Liver (tissue), 9 donors: ENCODE measurements around the gene MGP. TPM values are rescaled to one million over a fixed set of nuclear protein-coding genes. Genes with fewer than 3 reads are reported as not detected.

Experiments
- DNase-seq: peaks from one replicate; pipeline ENCODE4 v3.0.0-alpha.2; 2017; ENCODE audit warnings: low spot score
- H3K27ac ChIP-seq, 2 donors: one replicate each; pipeline ENCODE4 v1.7.0; 2013; ENCODE audit warnings: inconsistent platforms in 2 of 2, low read length in 2 of 2, control low read depth in 1 of 2, low read depth in 1 of 2, mild to moderate bottlenecking in 1 of 2
- H3K27me3 ChIP-seq, 4 donors: one replicate each; pipeline versions ENCODE4 v1.6.1 to v1.7.0; 2013; ENCODE audit warnings: low read length in 3 of 4, inconsistent platforms in 1 of 4, mild to moderate bottlenecking in 1 of 4, moderate library complexity in 1 of 4; ENCODE audit not compliant: control insufficient read depth in 4 of 4, insufficient read depth in 4 of 4
- H3K36me3 ChIP-seq, 4 donors: one replicate each; pipeline versions ENCODE4 v1.6.1 to v1.7.0; 2013; ENCODE audit warnings: low read length in 3 of 4, mild to moderate bottlenecking in 3 of 4, low read depth in 1 of 4, moderate library complexity in 1 of 4; ENCODE audit not compliant: control insufficient read depth in 4 of 4, insufficient read depth in 3 of 4
- H3K4me1 ChIP-seq, 4 donors: one replicate each; pipeline versions ENCODE4 v1.6.1 to v1.7.0; 2013; ENCODE audit warnings: low read length in 3 of 4, mild to moderate bottlenecking in 3 of 4, moderate library complexity in 1 of 4; ENCODE audit not compliant: control insufficient read depth in 4 of 4, insufficient read depth in 4 of 4
- H3K4me3 ChIP-seq, 3 donors: one replicate each; pipeline versions ENCODE4 v1.6.1 to v1.7.0; 2013; ENCODE audit warnings: low read length in 3 of 3, control low read depth in 1 of 3, low read depth in 1 of 3, mild to moderate bottlenecking in 1 of 3
- H3K9ac ChIP-seq, 2 donors: one replicate each; pipeline ENCODE4 v1.7.0; 2013; ENCODE audit warnings: low read length in 2 of 2, mild to moderate bottlenecking in 2 of 2, moderate library complexity in 2 of 2, control low read depth in 1 of 2, low read depth in 1 of 2
- H3K9me3 ChIP-seq, 4 donors: one replicate each; pipeline versions ENCODE4 v1.6.1 to v1.7.0; 2013; ENCODE audit warnings: low read length in 3 of 4; ENCODE audit not compliant: control insufficient read depth in 4 of 4
- FOXA1 ChIP-seq: IDR thresholded peaks from 2 replicates; pipeline ENCODE4 v1.6.1; 2016; ENCODE audit warnings: antibody characterized with exemption
- FOXA2 ChIP-seq: IDR thresholded peaks from 2 replicates; pipeline ENCODE4 v1.6.1; 2016; ENCODE audit warnings: antibody characterized with exemption
- GABPA ChIP-seq, 2 donors: IDR thresholded peaks in 1 of 2; conservative IDR thresholded peaks in 1 of 2; 2 replicates each; pipeline ENCODE4 v1.6.1; 2016; ENCODE audit warnings: antibody characterized with exemption in 2 of 2, mild to moderate bottlenecking in 1 of 2, moderate library complexity in 1 of 2
- HNF4A ChIP-seq, 2 donors: conservative IDR thresholded peaks; 2 replicates each; pipeline ENCODE4 v1.6.1; 2016; ENCODE audit warnings: antibody characterized with exemption in 2 of 2, mild to moderate bottlenecking in 2 of 2
- HNF4G ChIP-seq: IDR thresholded peaks from 2 replicates; pipeline ENCODE4 v1.6.1; 2016; ENCODE audit warnings: antibody characterized with exemption
- JUND ChIP-seq, 2 donors: IDR thresholded peaks; 2 replicates each; pipeline ENCODE4 v1.6.1; 2016; ENCODE audit warnings: antibody characterized with exemption in 2 of 2
- NR2F2 ChIP-seq: IDR thresholded peaks from 2 replicates; pipeline ENCODE4 v1.6.1; 2016; ENCODE audit warnings: antibody characterized with exemption
- RAD21 ChIP-seq, 2 donors: IDR thresholded peaks; 2 replicates each; pipeline ENCODE4 v1.6.1; 2016; ENCODE audit warnings: antibody characterized with exemption in 2 of 2, mild to moderate bottlenecking in 2 of 2
- RXRA ChIP-seq, 2 donors: IDR thresholded peaks; 2 replicates each; pipeline ENCODE4 v1.6.1; 2017 to 2018; ENCODE audit warnings: antibody characterized with exemption in 2 of 2, mild to moderate bottlenecking in 1 of 2
- TAF1 ChIP-seq: conservative IDR thresholded peaks from 2 replicates; pipeline ENCODE4 v1.6.1; 2016; ENCODE audit warnings: antibody characterized with exemption, mild to moderate bottlenecking
- YY1 ChIP-seq: IDR thresholded peaks from 2 replicates; pipeline ENCODE4 v1.6.1; 2016; ENCODE audit warnings: antibody characterized with exemption, mild to moderate bottlenecking
- WGBS: extraction: QIAGEN DNeasy Blood & Tissue Kit; methylation state at CpG from one replicate; pipeline ENCODE4 v1.1.7; 2013; 5-methylcytosine and 5-hydroxymethylcytosine counted together
- polyA plus RNA-seq, 2 donors: library from polyadenylated mRNA; stranded (reverse) in 1 of 2; unstranded in 1 of 2; fragments of 200-250 nt in 1 of 2; fragments of >200 nt in 1 of 2; fragmentation: Nextera tagmentation in 1 of 2; extraction: Ambion mirVana in 1 of 2; gene quantifications; one replicate each; pipeline versions ENCODE4 v1.2.1 to v1.2.3, GENCODE V29; 2013 to 2015
- total RNA-seq, 2 donors: library from RNA; depleted of rRNA; stranded (reverse); fragments of >200 nt; gene quantifications; one replicate each; pipeline ENCODE4 v1.2.3, GENCODE V29; 2014
- TF ChIP-seq, protein P1 (sequence below): IDR thresholded peaks from 2 replicates; pipeline ENCODE4 v1.6.1; 2016; ENCODE audit warnings: antibody characterized with exemption, mild to moderate bottlenecking
- TF ChIP-seq, protein P2 (sequence below): IDR thresholded peaks from 2 replicates; pipeline ENCODE4 v1.6.1; 2016; ENCODE audit warnings: antibody characterized with exemption
- TF ChIP-seq, protein P3 (sequence below): IDR thresholded peaks from 2 replicates; pipeline ENCODE4 v1.6.1; 2016; ENCODE audit warnings: antibody characterized with exemption
- TF ChIP-seq, protein P4 (sequence below): fragments of 150-350 bp; IDR thresholded peaks from 2 replicates; pipeline ENCODE4 v1.5.1; 2017; ENCODE audit warnings: improper control_type of control experiment, low read depth, low read length; ENCODE audit not compliant: missing input control
- TF ChIP-seq, protein P5 (sequence below): IDR thresholded peaks from 2 replicates; pipeline ENCODE4 v1.6.1; 2016; ENCODE audit warnings: antibody characterized with exemption
- donor health status: healthy.
- donor health status: healthy.
- donor health status: healthy.
- donor health status: healthy.
- donor health status: healthy.

Gene MGP
- total and polyA plus RNA-seq, 4 donors = 0.98 to 20.7 (median 11.0) TPM

DNA sequence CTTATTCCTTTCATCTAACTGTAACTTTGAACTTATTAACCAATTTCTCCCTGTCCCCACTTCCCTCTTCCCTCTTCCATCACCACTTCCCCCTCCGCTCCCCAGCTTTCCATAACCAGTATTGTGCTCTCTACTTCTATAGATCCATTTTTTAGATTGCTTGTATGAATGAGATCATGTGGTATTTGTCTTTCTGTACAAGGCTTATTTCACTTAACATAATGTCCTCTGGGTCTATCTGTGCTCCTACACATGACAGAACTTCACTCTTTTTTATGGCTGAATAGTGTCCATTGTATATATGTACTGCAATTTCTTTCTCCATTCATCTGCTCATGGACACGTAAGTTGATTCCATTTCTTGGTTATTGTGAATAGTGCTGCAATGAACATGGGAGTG, 38.3 kb upstream of the MGP start:
- WGBS = 93% methylated on average over 2 of the region's 2 CpGs
- no peak overlapping the region for H3K4me3 ChIP-seq

DNA sequence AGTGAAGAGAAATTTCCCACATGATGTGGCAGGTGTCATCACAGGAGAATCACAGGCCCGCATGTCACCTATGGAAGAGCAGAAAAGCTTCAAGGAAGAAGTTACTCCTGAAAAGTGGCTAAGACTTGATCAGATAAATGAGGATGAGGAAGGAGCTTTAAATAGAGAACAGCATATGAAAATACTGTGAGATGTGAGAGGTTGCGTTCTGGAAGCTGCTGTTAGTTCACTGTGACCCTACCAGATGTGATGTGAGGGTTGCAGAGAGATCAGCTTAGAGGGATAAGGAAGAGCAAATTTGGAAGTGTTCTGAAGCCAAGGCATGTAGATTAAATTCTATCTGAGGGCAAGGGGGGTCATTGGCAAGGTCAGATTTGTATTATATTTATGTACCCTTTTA, 35.6 kb upstream of the MGP start:
- Histone ChIP-seq H3K27ac (no peak overlapping the region), H3K9me3 (no peaks in the 10 kb centered on the region), H3K4me1 (no peaks in the 10 kb centered on the region), H3K27me3 (no peaks in the 10 kb centered on the region), H3K4me3 (no peak overlapping the region), H3K36me3 (no peaks in the 10 kb centered on the region), H3K9ac (no peak overlapping the region)
- no peak for DNase-seq
- no peak for TF ChIP-seq FOXA2
- no peak for TF ChIP-seq FOXA1
- TF ChIP-seq, protein P1, sequence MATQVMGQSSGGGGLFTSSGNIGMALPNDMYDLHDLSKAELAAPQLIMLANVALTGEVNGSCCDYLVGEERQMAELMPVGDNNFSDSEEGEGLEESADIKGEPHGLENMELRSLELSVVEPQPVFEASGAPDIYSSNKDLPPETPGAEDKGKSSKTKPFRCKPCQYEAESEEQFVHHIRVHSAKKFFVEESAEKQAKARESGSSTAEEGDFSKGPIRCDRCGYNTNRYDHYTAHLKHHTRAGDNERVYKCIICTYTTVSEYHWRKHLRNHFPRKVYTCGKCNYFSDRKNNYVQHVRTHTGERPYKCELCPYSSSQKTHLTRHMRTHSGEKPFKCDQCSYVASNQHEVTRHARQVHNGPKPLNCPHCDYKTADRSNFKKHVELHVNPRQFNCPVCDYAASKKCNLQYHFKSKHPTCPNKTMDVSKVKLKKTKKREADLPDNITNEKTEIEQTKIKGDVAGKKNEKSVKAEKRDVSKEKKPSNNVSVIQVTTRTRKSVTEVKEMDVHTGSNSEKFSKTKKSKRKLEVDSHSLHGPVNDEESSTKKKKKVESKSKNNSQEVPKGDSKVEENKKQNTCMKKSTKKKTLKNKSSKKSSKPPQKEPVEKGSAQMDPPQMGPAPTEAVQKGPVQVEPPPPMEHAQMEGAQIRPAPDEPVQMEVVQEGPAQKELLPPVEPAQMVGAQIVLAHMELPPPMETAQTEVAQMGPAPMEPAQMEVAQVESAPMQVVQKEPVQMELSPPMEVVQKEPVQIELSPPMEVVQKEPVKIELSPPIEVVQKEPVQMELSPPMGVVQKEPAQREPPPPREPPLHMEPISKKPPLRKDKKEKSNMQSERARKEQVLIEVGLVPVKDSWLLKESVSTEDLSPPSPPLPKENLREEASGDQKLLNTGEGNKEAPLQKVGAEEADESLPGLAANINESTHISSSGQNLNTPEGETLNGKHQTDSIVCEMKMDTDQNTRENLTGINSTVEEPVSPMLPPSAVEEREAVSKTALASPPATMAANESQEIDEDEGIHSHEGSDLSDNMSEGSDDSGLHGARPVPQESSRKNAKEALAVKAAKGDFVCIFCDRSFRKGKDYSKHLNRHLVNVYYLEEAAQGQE = no peak
- TF ChIP-seq, protein P2, sequence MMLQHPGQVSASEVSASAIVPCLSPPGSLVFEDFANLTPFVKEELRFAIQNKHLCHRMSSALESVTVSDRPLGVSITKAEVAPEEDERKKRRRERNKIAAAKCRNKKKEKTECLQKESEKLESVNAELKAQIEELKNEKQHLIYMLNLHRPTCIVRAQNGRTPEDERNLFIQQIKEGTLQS = no peak
- TF ChIP-seq HNF4A (conservative IDR thresholded peaks at IDR 0.05) = no peak
- TF ChIP-seq TAF1 = no peak
- TF ChIP-seq RAD21 (IDR thresholded peaks at IDR 0.05) = no peak
- no peak for TF ChIP-seq YY1
- TF ChIP-seq, protein P3, sequence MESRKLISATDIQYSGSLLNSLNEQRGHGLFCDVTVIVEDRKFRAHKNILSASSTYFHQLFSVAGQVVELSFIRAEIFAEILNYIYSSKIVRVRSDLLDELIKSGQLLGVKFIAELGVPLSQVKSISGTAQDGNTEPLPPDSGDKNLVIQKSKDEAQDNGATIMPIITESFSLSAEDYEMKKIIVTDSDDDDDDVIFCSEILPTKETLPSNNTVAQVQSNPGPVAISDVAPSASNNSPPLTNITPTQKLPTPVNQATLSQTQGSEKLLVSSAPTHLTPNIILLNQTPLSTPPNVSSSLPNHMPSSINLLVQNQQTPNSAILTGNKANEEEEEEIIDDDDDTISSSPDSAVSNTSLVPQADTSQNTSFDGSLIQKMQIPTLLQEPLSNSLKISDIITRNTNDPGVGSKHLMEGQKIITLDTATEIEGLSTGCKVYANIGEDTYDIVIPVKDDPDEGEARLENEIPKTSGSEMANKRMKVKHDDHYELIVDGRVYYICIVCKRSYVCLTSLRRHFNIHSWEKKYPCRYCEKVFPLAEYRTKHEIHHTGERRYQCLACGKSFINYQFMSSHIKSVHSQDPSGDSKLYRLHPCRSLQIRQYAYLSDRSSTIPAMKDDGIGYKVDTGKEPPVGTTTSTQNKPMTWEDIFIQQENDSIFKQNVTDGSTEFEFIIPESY = no peak
- no peak for TF ChIP-seq HNF4G
- no peak for TF ChIP-seq RXRA (IDR thresholded peaks at IDR 0.05)
- no peak for TF ChIP-seq NR2F2
- TF ChIP-seq, protein P4, sequence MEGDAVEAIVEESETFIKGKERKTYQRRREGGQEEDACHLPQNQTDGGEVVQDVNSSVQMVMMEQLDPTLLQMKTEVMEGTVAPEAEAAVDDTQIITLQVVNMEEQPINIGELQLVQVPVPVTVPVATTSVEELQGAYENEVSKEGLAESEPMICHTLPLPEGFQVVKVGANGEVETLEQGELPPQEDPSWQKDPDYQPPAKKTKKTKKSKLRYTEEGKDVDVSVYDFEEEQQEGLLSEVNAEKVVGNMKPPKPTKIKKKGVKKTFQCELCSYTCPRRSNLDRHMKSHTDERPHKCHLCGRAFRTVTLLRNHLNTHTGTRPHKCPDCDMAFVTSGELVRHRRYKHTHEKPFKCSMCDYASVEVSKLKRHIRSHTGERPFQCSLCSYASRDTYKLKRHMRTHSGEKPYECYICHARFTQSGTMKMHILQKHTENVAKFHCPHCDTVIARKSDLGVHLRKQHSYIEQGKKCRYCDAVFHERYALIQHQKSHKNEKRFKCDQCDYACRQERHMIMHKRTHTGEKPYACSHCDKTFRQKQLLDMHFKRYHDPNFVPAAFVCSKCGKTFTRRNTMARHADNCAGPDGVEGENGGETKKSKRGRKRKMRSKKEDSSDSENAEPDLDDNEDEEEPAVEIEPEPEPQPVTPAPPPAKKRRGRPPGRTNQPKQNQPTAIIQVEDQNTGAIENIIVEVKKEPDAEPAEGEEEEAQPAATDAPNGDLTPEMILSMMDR = no peak
- TF ChIP-seq GABPA (IDR thresholded peaks at IDR 0.05 in 1 of 2, conservative IDR thresholded peaks at IDR 0.05 in 1 of 2) = no peak
- TF ChIP-seq, protein P5, sequence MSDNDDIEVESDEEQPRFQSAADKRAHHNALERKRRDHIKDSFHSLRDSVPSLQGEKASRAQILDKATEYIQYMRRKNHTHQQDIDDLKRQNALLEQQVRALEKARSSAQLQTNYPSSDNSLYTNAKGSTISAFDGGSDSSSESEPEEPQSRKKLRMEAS = no peak
- no peak for TF ChIP-seq JUND (IDR thresholded peaks at IDR 0.05)
- 96% methylated on average over 2 of the region's 2 CpGs for WGBS

More for the DNA sequence above, 38.3 kb upstream of the MGP start:
- no peak overlapping the region for H3K9ac ChIP-seq
- no peaks in the 10 kb centered on the region for H3K36me3 ChIP-seq
- no peak for DNase-seq
- H3K27ac ChIP-seq = no peak overlapping the region
- TF ChIP-seq YY1 = no peak
- TF ChIP-seq, protein P4 = no peak
- TF ChIP-seq RAD21 (IDR thresholded peaks at IDR 0.05) = no peak
- TF ChIP-seq RXRA (IDR thresholded peaks at IDR 0.05) = no peak
- TF ChIP-seq TAF1 = no peak
- TF ChIP-seq FOXA2 = no peak
- TF ChIP-seq, protein P2 = no peak
- TF ChIP-seq HNF4A (conservative IDR thresholded peaks at IDR 0.05) = no peak
- TF ChIP-seq FOXA1 = no peak
- H3K4me1 ChIP-seq = no peaks in the 10 kb centered on the region
- H3K27me3 ChIP-seq = no peaks in the 10 kb centered on the region
- no peaks in the 10 kb centered on the region for H3K9me3 ChIP-seq
